Measurements from ENCODE around the gene KLHL3.

KLHL3 gene

GRCh38 chr5:137641148-137641547, 94.7 kb downstream of the KLHL3 start:
- H3K27ac ChIP-seq = no peak overlapping the region
- TF ChIP-seq CTCF (conservative IDR thresholded peaks at IDR 0.05; ENCODE audit: low read depth) = no peak
- ChIA-PET POLR2A (ENCODE audit: low non-redundant PET) (no interaction called here), CTCF (no interaction called here)
- no peak for DNase-seq (ENCODE audit: low spot score)

DNA sequence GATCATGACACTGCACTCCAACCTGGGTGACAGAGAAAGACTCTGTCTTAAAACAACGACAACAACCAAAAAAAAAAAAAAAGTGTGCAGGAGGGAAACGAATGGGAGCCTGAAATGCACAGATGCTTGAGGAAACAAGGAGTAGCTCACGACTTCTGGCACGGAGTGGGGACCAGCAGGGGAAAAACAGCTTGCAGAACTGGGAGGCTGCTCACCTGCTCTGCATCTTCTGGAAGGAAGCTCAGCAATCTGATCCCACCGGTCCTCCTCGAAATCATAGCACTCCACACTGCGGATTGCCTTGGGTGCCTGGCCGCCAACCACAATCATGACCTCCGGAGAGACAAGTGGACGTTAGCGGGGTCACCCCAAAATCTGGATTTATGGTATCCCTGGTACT, 96.2 kb downstream of the KLHL3 start:
- POLR2A ChIA-PET (ENCODE audit: low non-redundant PET) = no interaction called here
- no peak for DNase-seq (ENCODE audit: low spot score)
- CTCF ChIA-PET = interaction anchor here (1.0 kb wide), 1 partner anchor 423 kb away, joined by 3 read pairs; no protein-coding TSS in a partner anchor
- no peak for TF ChIP-seq CTCF (conservative IDR thresholded peaks at IDR 0.05; ENCODE audit: low read depth)
- no peak overlapping the region for H3K27ac ChIP-seq

DNA sequence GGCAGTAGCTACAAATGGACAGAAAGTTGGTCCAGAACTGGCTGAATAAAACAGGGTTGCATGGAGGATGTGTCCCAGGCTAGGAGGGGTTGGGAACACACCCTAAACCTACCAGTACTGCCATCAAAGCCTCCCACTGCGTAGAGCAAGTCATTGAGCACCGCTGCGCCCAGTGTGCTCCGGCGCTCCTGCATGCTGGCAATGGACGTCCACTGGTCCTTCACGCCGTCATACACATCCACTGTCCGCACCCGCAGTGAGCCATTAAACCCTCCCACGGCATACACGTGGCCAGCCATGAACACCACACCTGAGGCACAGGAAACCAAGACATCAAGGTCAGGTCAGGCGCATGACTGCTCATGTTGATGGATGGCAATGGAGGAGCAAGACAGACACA, 97.0 kb downstream of the KLHL3 start:
- DNase-seq (ENCODE audit: low spot score) = no peak
- H3K27ac ChIP-seq = no peak overlapping the region
- ChIA-PET POLR2A (ENCODE audit: low non-redundant PET) (no interaction called here), CTCF (interaction anchor here (0.7 to 1.6 kb wide), 3 partner anchors 10 to 22 kb away, joined by 3 to 9 read pairs (median 4); no protein-coding TSS in a partner anchor)
- TF ChIP-seq CTCF (conservative IDR thresholded peaks at IDR 0.05; ENCODE audit: low read depth) = no peak

GRCh38 chr5:137636830-137637714, 98.8 kb downstream of the KLHL3 start:
- CTCF ChIA-PET = no interaction called here
- TF ChIP-seq CTCF (conservative IDR thresholded peaks at IDR 0.05; ENCODE audit: low read depth) = no peak
- no peak overlapping the region for H3K27ac ChIP-seq
- POLR2A ChIA-PET (ENCODE audit: low non-redundant PET) = no interaction called here
- no peak for DNase-seq (ENCODE audit: low spot score)

DNA sequence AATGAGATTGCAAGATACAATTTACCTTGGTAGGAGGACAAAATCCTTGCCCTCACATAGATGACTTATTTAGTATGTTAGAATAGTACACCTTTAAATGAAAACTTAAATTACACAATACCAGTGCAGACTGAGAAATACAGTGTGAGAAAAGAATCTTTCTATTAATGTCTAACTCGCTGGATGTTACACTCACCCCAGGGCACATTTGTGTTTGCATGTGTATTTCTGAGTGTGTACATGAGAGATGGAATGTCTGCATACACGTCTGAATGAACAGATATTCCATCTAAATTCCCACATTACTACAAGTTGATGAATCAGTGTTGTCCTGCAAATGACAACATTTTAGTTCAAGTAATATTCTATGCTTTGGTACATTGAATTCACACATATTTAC, 99.8 kb downstream of the KLHL3 start:
- POLR2A ChIA-PET (ENCODE audit: low non-redundant PET) = no interaction called here
- CTCF ChIA-PET = no interaction called here
- no peak for TF ChIP-seq CTCF (conservative IDR thresholded peaks at IDR 0.05; ENCODE audit: low read depth)
- no peak overlapping the region for H3K27ac ChIP-seq
- DNase-seq (ENCODE audit: low spot score) = no peak

- no peak overlapping the region for H3K27ac ChIP-seq
- DNase-seq (ENCODE audit: low spot score) = no peak
- ChIA-PET POLR2A (ENCODE audit: low non-redundant PET) (no interaction called here), CTCF (interaction anchor here (0.7 kb wide), 1 partner anchor 118 kb away, joined by 3 read pairs; no protein-coding TSS in a partner anchor)
- TF ChIP-seq CTCF (conservative IDR thresholded peaks at IDR 0.05; ENCODE audit: low read depth) = no peak
Measured at GRCh38 chr5:137635521-137635921, 100.4 kb downstream of the KLHL3 start.
